Esophagus squamous epithelium (tissue), 5 donors: ENCODE measurements around the gene BLOC1S1. TPM values are rescaled to one million over a fixed set of nuclear protein-coding genes. Genes with fewer than 3 reads are reported as not detected.

ENCODE experiments used
- DNase-seq: peaks from one replicate; lab custom pipeline; 2025; lab: John Stamatoyannopoulos, UW
- H3K27ac ChIP-seq, 4 donors: fragments of 200-600 bp; sonication (generic); one replicate each; pipeline ENCODE4 v1.5.1; 2016 to 2019; ENCODE audit warnings: mild to moderate bottlenecking in 1 of 4
- H3K27me3 ChIP-seq, 4 donors: fragments of 200-600 bp; sonication (generic); 1 replicate in 3 of 4; 2 replicates in 1 of 4; pipeline versions ENCODE4 v1.5.1 to v1.6.0; 2017 to 2021; ENCODE audit warnings: antibody characterized with exemption in 1 of 4
- H3K36me3 ChIP-seq, 3 donors: fragments of 200-600 bp; sonication (generic); one replicate each; pipeline ENCODE4 v1.5.1; 2016 to 2019
- H3K4me1 ChIP-seq, 3 donors: fragments of 200-600 bp; sonication (generic); one replicate each; pipeline ENCODE4 v1.5.1; 2017 to 2019
- H3K4me3 ChIP-seq, 4 donors: fragments of 200-600 bp; sonication (generic); 1 replicate in 3 of 4; 2 replicates in 1 of 4; pipeline ENCODE4 v1.5.1; 2016 to 2019; ENCODE audit warnings: mild to moderate bottlenecking in 2 of 4, moderate library complexity in 1 of 4
- H3K9me3 ChIP-seq, 3 donors: fragments of 200-600 bp; sonication (generic); one replicate each; pipeline ENCODE4 v1.5.1; 2016 to 2019
- CTCF ChIP-seq, 6 experiments: fragments of 450-650 bp in 4 of 6; fragments of 200-600 bp in 2 of 6; sonication (generic) in 2 of 6; IDR thresholded peaks; one replicate each; pipeline ENCODE4 v1.5.1; 2016 to 2019; ENCODE audit warnings: antibody characterized with exemption in 6 of 6, mild to moderate bottlenecking in 4 of 6, moderate library complexity in 4 of 6
- POLR2A ChIP-seq, 4 donors: fragments of 450-650 bp; IDR thresholded peaks; one replicate each; pipeline ENCODE4 v1.6.1; 2017; ENCODE audit warnings: antibody characterized with exemption in 4 of 4, mild to moderate bottlenecking in 4 of 4, moderate library complexity in 3 of 4
- WGBS, 2 donors: methylation state at CpG; one replicate each; pipeline ENCODE4 v1.1.5; 2018; 5-methylcytosine and 5-hydroxymethylcytosine counted together
- intact Hi-C: fragments of 100-400 bp; cut with DNase I; formaldehyde crosslinking; loops from one replicate; pipeline ENCODE4 v1.15.0; 2022
- total RNA-seq, 4 donors: library from RNA; depleted of rRNA; stranded (reverse); fragments of >200 nt; gene quantifications; one replicate each; pipeline ENCODE4 v1.1.0, GENCODE V29; 2016
- donor health status: DM: yes; HTN: yes; CAD: no.

BLOC1S1 gene
- total RNA-seq, 4 donors from 2014 or later, result 117 to 211 (median 178) TPM

DNA sequence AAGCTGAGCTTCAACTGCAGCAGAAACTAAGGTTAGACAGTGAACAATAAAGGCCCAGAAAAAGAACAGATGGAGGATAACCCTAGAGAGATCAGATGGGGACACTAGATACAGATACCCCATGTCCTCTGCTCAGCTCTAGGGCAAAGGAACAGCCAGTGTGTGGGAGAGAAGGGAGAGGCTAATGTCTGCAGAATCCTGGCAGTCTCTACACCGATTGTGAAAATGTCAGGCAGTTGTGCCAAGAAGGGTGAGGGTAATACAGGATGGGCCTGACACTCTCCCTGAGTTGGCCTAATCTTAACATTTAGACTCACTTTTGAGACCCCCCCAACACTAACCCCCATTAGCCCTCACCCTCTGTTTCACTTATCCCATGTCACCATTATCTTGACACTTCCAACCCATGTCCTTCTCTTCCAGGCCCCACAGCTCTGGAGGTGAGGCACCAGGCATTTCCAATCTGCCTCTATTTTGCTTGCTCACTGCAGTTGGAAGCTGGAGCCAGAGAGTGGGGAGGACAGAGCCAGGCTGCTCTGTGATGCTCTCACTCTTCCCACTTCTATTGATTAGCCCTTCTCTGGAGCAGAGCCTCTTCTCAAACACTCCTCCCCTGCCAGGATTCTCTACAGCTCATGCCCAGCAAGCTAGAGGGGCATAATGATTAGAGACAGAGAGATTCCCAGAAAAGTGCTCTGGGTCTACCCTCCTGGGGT is 3.0 kb upstream of the BLOC1S1 start:
- TF ChIP-seq POLR2A (IDR thresholded peaks at IDR 0.05), result no peak
- no peak for TF ChIP-seq CTCF (IDR thresholded peaks at IDR 0.05)
- intact Hi-C loops, result no loop called here
- H3K27ac ChIP-seq, result peak overlapping the region; percentile 27 to 83 (median 60)
- WGBS, 2 donors, result 36 to 60% methylated on average over 1 of the region's 1 CpG
- DNase-seq, result no peak
- no peaks in the 10 kb centered on the region for H3K36me3 ChIP-seq
- H3K4me3 ChIP-seq, result no peak overlapping the region
- peaks cover 23 to 59% (median 34%) of the 10 kb centered on the region in 3 donors for H3K4me1 ChIP-seq
- H3K9me3 ChIP-seq, result no peaks in the 10 kb centered on the region
- H3K27me3 ChIP-seq, result peaks cover 0 to 14% (median 0%) of the 10 kb centered on the region in 4 donors

GRCh38 chr12:55713721-55714120 is 2.1 kb upstream of the BLOC1S1 start:
- Histone ChIP-seq H3K36me3 (no peaks in the 10 kb centered on the region), H3K27ac (peak overlapping the region in 3 of 4 donors; percentile 57 to 83 (median 62)), H3K27me3 (peaks cover 0 to 7% (median 0%) of the 10 kb centered on the region in 4 donors), H3K9me3 (no peaks in the 10 kb centered on the region), H3K4me1 (peaks cover 23 to 59% (median 37%) of the 10 kb centered on the region in 3 donors), H3K4me3 (no peak overlapping the region)
- no peak for DNase-seq
- no peak for TF ChIP-seq CTCF (IDR thresholded peaks at IDR 0.05)
- TF ChIP-seq POLR2A (IDR thresholded peaks at IDR 0.05), result no peak
- intact Hi-C loops, result no loop called here
- WGBS, 2 donors, result 56 to 61% methylated on average over 2 of the region's 2 CpGs

DNA sequence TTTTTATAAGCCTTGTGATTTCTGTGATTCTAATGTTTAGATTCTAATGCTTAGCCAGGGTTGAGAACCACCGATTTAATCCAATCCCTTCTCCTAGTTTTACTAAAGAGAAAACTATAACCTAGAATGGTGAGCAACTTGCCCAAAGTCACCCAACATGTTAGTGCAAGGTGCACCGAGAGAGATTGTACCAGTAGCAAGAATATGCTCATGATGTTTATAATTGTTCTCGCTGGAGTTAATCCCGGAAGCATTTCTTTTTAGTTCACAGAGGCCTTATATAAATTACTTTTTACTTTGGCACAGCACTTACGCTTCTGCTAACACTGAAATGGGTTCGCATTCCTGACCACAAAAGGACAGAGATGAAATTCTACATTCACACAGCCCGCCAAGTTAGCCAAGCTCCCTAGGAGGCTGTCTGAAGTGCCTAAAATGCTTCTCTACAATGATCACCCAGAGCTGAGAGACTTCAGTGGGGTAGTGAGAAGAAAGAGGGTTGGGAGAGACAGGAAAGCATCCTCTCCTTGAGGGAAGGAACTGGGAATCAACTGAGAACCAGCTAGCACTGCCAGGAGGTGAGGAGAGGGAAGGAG is 579 bp upstream of the BLOC1S1 start:
- H3K36me3 ChIP-seq, result no peaks in the 10 kb centered on the region
- no peaks in the 10 kb centered on the region for H3K9me3 ChIP-seq
- TF ChIP-seq CTCF (IDR thresholded peaks at IDR 0.05), result no peak
- TF ChIP-seq POLR2A (IDR thresholded peaks at IDR 0.05), result no peak
- H3K4me3 ChIP-seq, result peak overlapping the region; percentile 57 to 89 (median 73)
- intact Hi-C loops, result no loop called here
- WGBS, 2 donors, result 37 to 45% methylated on average over 7 of the region's 7 CpGs
- peaks cover 0 to 3% (median 0%) of the 10 kb centered on the region in 4 donors for H3K27me3 ChIP-seq
- peak overlapping the region; percentile 93 to 98 (median 94) for H3K27ac ChIP-seq
- peaks cover 37 to 61% (median 43%) of the 10 kb centered on the region in 3 donors for H3K4me1 ChIP-seq
- DNase-seq, result no peak

GRCh38 chr12:55716582-55716957 is 724 bp downstream of the BLOC1S1 start:
- Histone ChIP-seq H3K9me3 (no peaks in the 10 kb centered on the region), H3K27me3 (no peaks in the 10 kb centered on the region), H3K4me3 (peak overlapping the region; percentile 57 to 89 (median 73)), H3K27ac (peak overlapping the region; percentile 93 to 98 (median 94)), H3K4me1 (peaks cover 40 to 74% (median 54%) of the 10 kb centered on the region in 3 donors), H3K36me3 (no peaks in the 10 kb centered on the region)
- 6 to 21% methylated on average over 3 to 10 of the region's 13 CpGs for whole genome bisulfite sequencing, 2 donors
- intact Hi-C loops, result no loop called here
- no peak for DNase-seq
- TF ChIP-seq POLR2A (IDR thresholded peaks at IDR 0.05) (no peak), CTCF (IDR thresholded peaks at IDR 0.05) (no peak)
